GM23338 (cell line): ENCODE data around the gene TPH2. TPM values are rescaled to one million over a fixed set of nuclear protein-coding genes. Genes with fewer than 3 reads are reported as not detected.

ENCODE experiments used
- ATAC-seq: fragments of 200-7000 bp; cut with Tn5 transposase; 3 replicates; pipeline ENCODE4 v1.9.1; 2020
- DNase-seq: peaks from one replicate; pipeline ENCODE4 v3.0.0-alpha.2; 2015; ENCODE audit warnings: low spot score
- H2AFZ ChIP-seq: fragments of 200-600 bp; sonication (generic); 2 replicates; pipeline ENCODE4 v1.8.0; 2016; ENCODE audit warnings: antibody characterized with exemption, mild to moderate bottlenecking, moderate library complexity
- H3F3A ChIP-seq: fragments of 200-600 bp; sonication (generic); replicated peaks from 2 replicates; pipeline ENCODE4 v1.8.0; 2017; ENCODE audit warnings: antibody characterized with exemption, mixed run types, low read depth
- H3K27ac ChIP-seq: fragments of 200-600 bp; sonication (generic); 2 replicates; pipeline ENCODE4 v1.6.1; 2016; ENCODE audit warnings: low read depth
- H3K27me3 ChIP-seq: fragments of 200-600 bp; sonication (generic); 2 replicates; pipeline ENCODE4 v1.8.0; 2016; ENCODE audit warnings: mild to moderate bottlenecking, mixed run types, moderate library complexity; ENCODE audit not compliant: insufficient read depth
- H3K36me3 ChIP-seq: fragments of 200-600 bp; sonication (generic); 2 replicates; pipeline ENCODE4 v1.8.0; 2016; ENCODE audit warnings: mild to moderate bottlenecking; ENCODE audit not compliant: insufficient read depth
- H3K4me1 ChIP-seq: fragments of 200-600 bp; sonication (generic); 2 replicates; pipeline ENCODE4 v1.8.0; 2016; ENCODE audit warnings: mild to moderate bottlenecking, moderate library complexity; ENCODE audit not compliant: insufficient read depth
- H3K4me2 ChIP-seq: fragments of 200-600 bp; sonication (generic); 2 replicates; pipeline ENCODE4 v1.7.1; 2017; ENCODE audit warnings: mixed run types
- H3K4me3 ChIP-seq: fragments of 200-600 bp; sonication (generic); 2 replicates; pipeline ENCODE4 v1.6.1; 2016; ENCODE audit warnings: mixed run types
- H3K79me2 ChIP-seq: fragments of 200-600 bp; sonication (generic); replicated peaks from 2 replicates; pipeline ENCODE4 v1.8.0; 2017; ENCODE audit warnings: mild to moderate bottlenecking; ENCODE audit not compliant: insufficient read depth
- H3K9me2 ChIP-seq: fragments of 200-600 bp; sonication (generic); 2 replicates; pipeline ENCODE4 v1.8.0; 2017; ENCODE audit not compliant: insufficient read depth
- H4K20me1 ChIP-seq: fragments of 200-600 bp; sonication (generic); replicated peaks from 2 replicates; pipeline ENCODE4 v1.8.0; 2017; ENCODE audit warnings: mild to moderate bottlenecking; ENCODE audit not compliant: insufficient read depth
- H3K27ac Mint-ChIP-seq: 2 replicates; pipeline ENCODE4 v1.8.0; 2020; ENCODE audit warnings: inconsistent platforms, mild to moderate bottlenecking, moderate library complexity, mixed read lengths
- H3K27me3 Mint-ChIP-seq: 3 replicates; pipeline ENCODE4 v1.8.0; 2022; ENCODE audit warnings: low read depth, mild to moderate bottlenecking, moderate library complexity, mixed read lengths, inconsistent platforms; ENCODE audit not compliant: insufficient read depth, poor library complexity
- H3K36me3 Mint-ChIP-seq: 3 replicates; pipeline ENCODE4 v1.8.0; 2021; ENCODE audit warnings: low read depth, mild to moderate bottlenecking, inconsistent platforms, moderate library complexity, mixed read lengths
- H3K4me1 Mint-ChIP-seq: 3 replicates; pipeline ENCODE4 v1.8.0; 2020; ENCODE audit warnings: mild to moderate bottlenecking, inconsistent platforms, mixed read lengths
- H3K4me3 Mint-ChIP-seq: 3 replicates; pipeline ENCODE4 v1.8.0; 2021; ENCODE audit warnings: moderate library complexity, mild to moderate bottlenecking, inconsistent platforms, mixed read lengths
- H3K9me3 Mint-ChIP-seq: 3 replicates; pipeline ENCODE4 v1.8.0; 2020; ENCODE audit warnings: moderate library complexity, mild to moderate bottlenecking, inconsistent platforms, mixed read lengths
- ETS1 ChIP-seq: IDR thresholded peaks from 2 replicates; pipeline ENCODE4 v1.6.1; 2016; ENCODE audit warnings: antibody characterized with exemption
- EZH2phosphoT487 ChIP-seq: fragments of 200-600 bp; sonication (generic); IDR thresholded peaks from one replicate; pipeline ENCODE4 v1.8.1; 2018; ENCODE audit warnings: antibody characterized with exemption; ENCODE audit not compliant: unreplicated experiment
- JUNB ChIP-seq: IDR thresholded peaks from one replicate; pipeline ENCODE4 v1.6.1; 2016; ENCODE audit warnings: antibody characterized with exemption; ENCODE audit not compliant: unreplicated experiment
- NANOG ChIP-seq: IDR thresholded peaks from 2 replicates; pipeline ENCODE4 v1.6.1; 2016; ENCODE audit warnings: antibody characterized with exemption, borderline replicate concordance
- POLR2AphosphoS5 ChIP-seq: IDR thresholded peaks from 2 replicates; pipeline ENCODE4 v1.6.1; 2016; ENCODE audit warnings: antibody characterized with exemption, low read depth
- REST ChIP-seq: IDR thresholded peaks from one replicate; pipeline ENCODE4 v1.6.1; 2018; ENCODE audit warnings: antibody characterized with exemption; ENCODE audit not compliant: unreplicated experiment
- ZNF114 ChIP-seq: fragments of 250-450 bp; sonication (Bioruptor Pico); IDR thresholded peaks from 2 replicates; pipeline ENCODE4 v1.5.0; 2020; ENCODE audit warnings: mild to moderate bottlenecking, moderate library complexity
- ZNF331 ChIP-seq: fragments of 250-450 bp; sonication (Bioruptor Pico); IDR thresholded peaks from 2 replicates; pipeline ENCODE4 v1.5.0; 2020; ENCODE audit warnings: low read depth, mild to moderate bottlenecking, moderate library complexity
- ZNF462 ChIP-seq: fragments of 250-450 bp; sonication (Bioruptor Pico); IDR thresholded peaks from 2 replicates; pipeline ENCODE4 v1.5.0; 2020; ENCODE audit warnings: mild to moderate bottlenecking, moderate library complexity
- polyA plus RNA-seq: library from polyadenylated mRNA; unstranded; fragments of >200 nt; fragmentation: Nextera tagmentation; extraction: Ambion mirVana; gene quantifications from 2 replicates; pipeline ENCODE4 v1.2.1, GENCODE V29; 2016
- total RNA-seq: library from RNA; depleted of rRNA; stranded (reverse); fragments of >200 nt; shearing (Covaris generic); gene quantifications from 2 replicates; pipeline ENCODE4 v1.2.3, GENCODE V29; 2014

TPH2 gene
- total and polyA plus RNA-seq, 2 experiments from 2014 or later, result 0.94 to 1.4 TPM

GRCh38 chr12:71981149-71981548 is 42.5 kb downstream of the TPH2 start:
- DNase-seq, result no peak
- Histone ChIP-seq H3K9me2 (0 out of 2 replicates have a peak, but pooled peaks cover 3% of the 10 kb centered on the region), H3K4me1 (peaks cover 29% of the 10 kb centered on the region), H3K79me2 (no peaks in the 10 kb centered on the region), H3K27me3 (no peaks in the 10 kb centered on the region), H3K4me2 (no peak overlapping the region), H3F3A (no peaks in the 10 kb centered on the region), H4K20me1 (no peaks in the 10 kb centered on the region), H3K36me3 (no peaks in the 10 kb centered on the region), H3K4me3 (no peak overlapping the region), H3K27ac (no peak overlapping the region), H2AFZ (no peak overlapping the region)
- Mint-ChIP-seq H3K4me1 (peaks cover 40% of the 10 kb centered on the region), H3K9me3 (no peaks in the 10 kb centered on the region), H3K36me3 (no peaks in the 10 kb centered on the region), H3K27me3 (peaks cover 4% of the 10 kb centered on the region), H3K4me3 (no peak overlapping the region), H3K27ac (no peak overlapping the region)
- TF ChIP-seq ZNF331 (CRISPR knock-in tag) (no peak), REST (peak; percentile 74), ETS1 (no peak), ZNF114 (CRISPR knock-in tag) (no peak), JUNB (no peak), ZNF462 (CRISPR knock-in tag) (no peak), NANOG (no peak), EZH2phosphoT487 (no peak), POLR2AphosphoS5 (no peak)
- ATAC-seq, result peak; percentile 38; the same call in 2 of the 3 replicates
